HG02973 (cell line): Measurements from ENCODE around the gene KIR2DL3.
"Not testable (repeated sequence)": the region's sequence is repeated elsewhere in the genome, so short reads cannot be mapped to it uniquely, and the experiment has no call there.

Experiments
- ATAC-seq: cut with Tn5 transposase; IDR thresholded peaks from one replicate; pipeline ENCODE4 v1.9.1; 2021; ENCODE audit warnings: moderate library complexity; ENCODE audit not compliant: unreplicated experiment

KIR2DL3 gene

GRCh38 chr19:54739587-54740497, 1.5 kb downstream of the KIR2DL3 start:
- no peak for ATAC-seq

- not testable (repeated sequence) for ATAC-seq
These were observed 3.6 kb downstream of the KIR2DL3 start for GRCh38 chr19:54741950-54742349.

- ATAC-seq: not testable (repeated sequence)
These were observed 5.8 kb downstream of the KIR2DL3 start for GRCh38 chr19:54744080-54744479.

GRCh38 chr19:54747614-54748322, 9.5 kb downstream of the KIR2DL3 start:
- ATAC-seq: not testable (repeated sequence)

- ATAC-seq: not testable (repeated sequence)
These were observed 12.0 kb downstream of the KIR2DL3 start for GRCh38 chr19:54750276-54750675.

- ATAC-seq: not testable (repeated sequence)
These were observed 18.1 kb downstream of the KIR2DL3 start for GRCh38 chr19:54756204-54757110.

GRCh38 chr19:54758577-54758976, 20.3 kb downstream of the KIR2DL3 start:
- ATAC-seq: not testable (repeated sequence)

GRCh38 chr19:54764219-54764618, 25.9 kb downstream of the KIR2DL3 start:
- not testable (repeated sequence) for ATAC-seq

- ATAC-seq: not testable (repeated sequence)
These were observed 28.2 kb downstream of the KIR2DL3 start for GRCh38 chr19:54766464-54766863.

GRCh38 chr19:54769646-54770045, 31.3 kb downstream of the KIR2DL3 start, which contains the start of gene KIR2DL1:
KIR2DL1 (plus strand) TSS chr19:54769793; CDS start chr19:54769851, 58 bp downstream.
- not testable (repeated sequence) for ATAC-seq

GRCh38 chr19:54770511-54770910, 32.2 kb downstream of the KIR2DL3 start:
- not testable (repeated sequence) for ATAC-seq

- ATAC-seq: not testable (repeated sequence)
These were observed 33.0 kb downstream of the KIR2DL3 start for GRCh38 chr19:54771018-54771960.

- not testable (repeated sequence) for ATAC-seq
These were observed 34.4 kb downstream of the KIR2DL3 start for GRCh38 chr19:54772666-54773065.

- not testable (repeated sequence) for ATAC-seq
These were observed 36.9 kb downstream of the KIR2DL3 start for GRCh38 chr19:54775095-54775815.

GRCh38 chr19:54775830-54776229, 37.5 kb downstream of the KIR2DL3 start:
- ATAC-seq: not testable (repeated sequence)

- ATAC-seq: not testable (repeated sequence)
These were observed 39.5 kb downstream of the KIR2DL3 start for GRCh38 chr19:54777851-54778250.

GRCh38 chr19:54778896-54779295, 40.6 kb downstream of the KIR2DL3 start:
- ATAC-seq: not testable (repeated sequence)

- not testable (repeated sequence) for ATAC-seq
These were observed 44.6 kb downstream of the KIR2DL3 start for GRCh38 chr19:54782916-54783315.
